Measurements from ENCODE around the gene PTPRCAP. TPM values are rescaled to one million over a fixed set of nuclear protein-coding genes. Genes with fewer than 3 reads are reported as not detected.

PTPRCAP gene
- total RNA-seq, 1 donor from 2014 or later = 2.5 TPM

GRCh38 chr11:67469508-67469811 lies 32.0 kb upstream of the PTPRCAP start:
- DNase-seq (ENCODE audit: low read depth) = no peak
- H3K27me3 ChIP-seq (ENCODE audit: control insufficient read depth, insufficient read depth, low read length) = no peaks in the 10 kb centered on the region
- no peak for TF ChIP-seq CTCF (IDR thresholded peaks at IDR 0.05; ENCODE audit: insufficient read depth, low read length, poor library complexity, severe bottlenecking)
- peak overlapping the region; percentile 43 for H3K4me3 ChIP-seq (ENCODE audit: low read depth, low read length)
- H3K36me3 ChIP-seq (ENCODE audit: control insufficient read depth, insufficient read depth, low read length) = peaks cover 2% of the 10 kb centered on the region

- peak; percentile 45 for TF ChIP-seq CTCF (IDR thresholded peaks at IDR 0.05; ENCODE audit: insufficient read depth, low read length, poor library complexity, severe bottlenecking)
- Histone ChIP-seq H3K36me3 (ENCODE audit: control insufficient read depth, insufficient read depth, low read length) (peaks cover 2% of the 10 kb centered on the region), H3K27me3 (ENCODE audit: control insufficient read depth, insufficient read depth, low read length) (no peaks in the 10 kb centered on the region), H3K4me3 (ENCODE audit: low read depth, low read length) (peak within 1 kb of the TSS; percentile 86)
- peak; percentile 44 for DNase-seq (ENCODE audit: low read depth)
Measured at GRCh38 chr11:67468759-67469507, 31.5 kb upstream of the PTPRCAP start, which contains the start of gene TMEM134. Gene TMEM134 (minus strand): TSS chr11:67469251. CDS start chr11:67469192, 59 bp downstream.

- DNase-seq (ENCODE audit: low read depth) = no peak
- Histone ChIP-seq H3K36me3 (ENCODE audit: control insufficient read depth, insufficient read depth, low read length) (peaks cover 2% of the 10 kb centered on the region), H3K27me3 (ENCODE audit: control insufficient read depth, insufficient read depth, low read length) (no peaks in the 10 kb centered on the region), H3K4me3 (ENCODE audit: low read depth, low read length) (peak overlapping the region; percentile 86)
- no peak for TF ChIP-seq CTCF (IDR thresholded peaks at IDR 0.05; ENCODE audit: insufficient read depth, low read length, poor library complexity, severe bottlenecking)
Measured at GRCh38 chr11:67468456-67468758, 30.9 kb upstream of the PTPRCAP start.

- Histone ChIP-seq H3K36me3 (ENCODE audit: control insufficient read depth, insufficient read depth, low read length) (peaks cover 2% of the 10 kb centered on the region), H3K27me3 (ENCODE audit: control insufficient read depth, insufficient read depth, low read length) (no peaks in the 10 kb centered on the region), H3K4me3 (ENCODE audit: low read depth, low read length) (peak overlapping the region; percentile 86)
- TF ChIP-seq CTCF (IDR thresholded peaks at IDR 0.05; ENCODE audit: insufficient read depth, low read length, poor library complexity, severe bottlenecking) = no peak
- no peak for DNase-seq (ENCODE audit: low read depth)
Measured at GRCh38 chr11:67468056-67468455, 30.6 kb upstream of the PTPRCAP start.

- no peak for TF ChIP-seq CTCF (IDR thresholded peaks at IDR 0.05; ENCODE audit: insufficient read depth, low read length, poor library complexity, severe bottlenecking)
- Histone ChIP-seq H3K36me3 (ENCODE audit: control insufficient read depth, insufficient read depth, low read length) (peaks cover 2% of the 10 kb centered on the region), H3K4me3 (ENCODE audit: low read depth, low read length) (no peak overlapping the region), H3K27me3 (ENCODE audit: control insufficient read depth, insufficient read depth, low read length) (no peaks in the 10 kb centered on the region)
- no peak for DNase-seq (ENCODE audit: low read depth)
Measured at GRCh38 chr11:67466962-67467771, 29.7 kb upstream of the PTPRCAP start.
